Measurements from ENCODE around the gene SEC14L2.
A peak's percentile ranks its signal among the peaks of the same experiment; 100 is the strongest.
"Not testable (repeated sequence)": the region's sequence is repeated elsewhere in the genome, so short reads cannot be mapped to it uniquely, and the experiment has no call there.

Gene SEC14L2

GRCh38 chr22:30392661-30393321 lies 4.0 kb upstream of the SEC14L2 start:
- no peaks in the 10 kb centered on the region for H3K9me3 Mint-ChIP-seq (ENCODE audit: low read depth)
- H3K4me3 Mint-ChIP-seq: no peak overlapping the region
- no peaks in the 10 kb centered on the region for H3K36me3 Mint-ChIP-seq
- H3K4me1 Mint-ChIP-seq (ENCODE audit: low read depth): peaks cover 45% of the 10 kb centered on the region
- peak overlapping the region; percentile 94 for H3K27ac Mint-ChIP-seq
- no peaks in the 10 kb centered on the region for H3K27me3 Mint-ChIP-seq

- Mint-ChIP-seq H3K4me1 (ENCODE audit: low read depth) (peaks cover 50% of the 10 kb centered on the region), H3K9me3 (ENCODE audit: low read depth) (no peaks in the 10 kb centered on the region), H3K4me3 (no peak overlapping the region), H3K36me3 (no peaks in the 10 kb centered on the region), H3K27me3 (no peaks in the 10 kb centered on the region), H3K27ac (peak overlapping the region; percentile 5)
Observed at GRCh38 chr22:30393322-30393680, 3.5 kb upstream of the SEC14L2 start.

DNA sequence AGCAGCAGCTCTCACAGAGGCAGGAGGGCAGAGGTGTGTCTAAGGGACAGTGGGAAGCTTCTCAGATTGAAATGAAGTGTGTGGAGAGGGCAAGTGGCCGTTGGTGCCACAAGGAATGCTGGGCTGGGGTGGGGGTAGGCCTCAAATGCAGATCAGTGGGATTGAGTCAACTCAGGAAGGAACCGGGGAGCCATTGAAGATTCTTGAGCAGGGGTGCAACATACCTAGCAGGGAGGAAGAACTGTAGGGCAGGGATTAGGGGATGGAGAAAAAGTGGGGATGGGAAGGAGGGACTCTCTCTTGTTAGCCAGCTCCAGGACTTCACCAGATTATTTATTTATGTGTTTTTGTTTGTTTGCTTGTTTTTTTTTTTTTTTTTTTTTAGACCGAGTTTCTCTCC lies 2.9 kb upstream of the SEC14L2 start:
- Mint-ChIP-seq H3K4me3 (peak overlapping the region; percentile 13), H3K4me1 (ENCODE audit: low read depth) (peaks cover 56% of the 10 kb centered on the region), H3K9me3 (ENCODE audit: low read depth) (no peaks in the 10 kb centered on the region), H3K36me3 (no peaks in the 10 kb centered on the region), H3K27ac (no peak overlapping the region), H3K27me3 (no peaks in the 10 kb centered on the region)

DNA sequence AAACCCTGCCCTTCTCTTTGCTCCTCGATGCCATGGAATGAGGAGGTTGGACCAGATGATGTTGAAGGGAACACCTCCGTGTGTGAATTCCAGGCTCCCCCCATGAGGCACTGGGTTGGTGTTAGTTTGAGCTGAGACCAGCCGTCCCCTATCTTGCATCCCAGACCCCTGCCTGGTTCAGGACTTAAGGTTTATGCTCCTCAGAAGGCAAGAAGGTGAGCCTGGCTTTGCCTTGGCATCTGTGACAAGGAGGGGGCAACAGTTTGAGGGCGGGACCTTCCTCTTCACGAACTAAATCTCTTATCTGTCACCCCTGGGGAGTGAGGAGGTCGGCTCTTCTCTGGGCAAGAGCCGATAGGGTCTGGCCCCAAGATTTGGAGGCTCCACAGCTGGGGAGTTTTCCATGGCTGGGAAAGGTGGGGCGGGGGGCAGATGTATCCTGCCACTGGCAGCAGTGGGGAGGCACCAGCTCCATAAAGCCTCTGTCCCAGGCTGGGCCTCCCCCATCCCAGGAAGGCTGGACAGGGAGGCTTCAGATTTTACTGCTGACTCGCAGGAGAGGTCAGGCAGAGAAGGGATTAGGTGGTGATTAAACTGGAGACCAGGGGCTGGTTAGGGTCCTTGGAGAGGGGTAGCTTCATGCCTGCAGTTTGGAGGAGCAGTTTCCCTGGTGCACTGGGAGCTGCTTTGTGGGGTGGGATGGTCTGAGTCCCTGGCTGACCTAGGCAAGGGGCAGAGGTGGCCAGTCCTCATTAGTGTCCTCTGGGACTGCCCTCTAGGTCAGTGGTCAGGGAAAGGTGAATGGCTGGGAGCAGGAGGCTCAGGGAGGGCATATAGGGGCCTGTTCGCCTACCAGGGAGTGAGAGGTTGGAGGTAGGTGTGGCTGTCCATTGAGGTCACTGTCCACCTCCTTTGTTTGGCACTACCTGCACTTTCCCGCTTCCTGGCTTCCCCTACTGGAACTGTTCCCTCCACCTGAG lies 1.1 kb downstream of the SEC14L2 start:
- H3K4me3 Mint-ChIP-seq: peak overlapping the region; percentile 89
- no peaks in the 10 kb centered on the region for H3K9me3 Mint-ChIP-seq (ENCODE audit: low read depth)
- H3K27me3 Mint-ChIP-seq: no peaks in the 10 kb centered on the region
- peak overlapping the region; percentile 61 for H3K27ac Mint-ChIP-seq
- no peaks in the 10 kb centered on the region for H3K36me3 Mint-ChIP-seq
- peaks cover 40% of the 10 kb centered on the region for H3K4me1 Mint-ChIP-seq (ENCODE audit: low read depth)

DNA sequence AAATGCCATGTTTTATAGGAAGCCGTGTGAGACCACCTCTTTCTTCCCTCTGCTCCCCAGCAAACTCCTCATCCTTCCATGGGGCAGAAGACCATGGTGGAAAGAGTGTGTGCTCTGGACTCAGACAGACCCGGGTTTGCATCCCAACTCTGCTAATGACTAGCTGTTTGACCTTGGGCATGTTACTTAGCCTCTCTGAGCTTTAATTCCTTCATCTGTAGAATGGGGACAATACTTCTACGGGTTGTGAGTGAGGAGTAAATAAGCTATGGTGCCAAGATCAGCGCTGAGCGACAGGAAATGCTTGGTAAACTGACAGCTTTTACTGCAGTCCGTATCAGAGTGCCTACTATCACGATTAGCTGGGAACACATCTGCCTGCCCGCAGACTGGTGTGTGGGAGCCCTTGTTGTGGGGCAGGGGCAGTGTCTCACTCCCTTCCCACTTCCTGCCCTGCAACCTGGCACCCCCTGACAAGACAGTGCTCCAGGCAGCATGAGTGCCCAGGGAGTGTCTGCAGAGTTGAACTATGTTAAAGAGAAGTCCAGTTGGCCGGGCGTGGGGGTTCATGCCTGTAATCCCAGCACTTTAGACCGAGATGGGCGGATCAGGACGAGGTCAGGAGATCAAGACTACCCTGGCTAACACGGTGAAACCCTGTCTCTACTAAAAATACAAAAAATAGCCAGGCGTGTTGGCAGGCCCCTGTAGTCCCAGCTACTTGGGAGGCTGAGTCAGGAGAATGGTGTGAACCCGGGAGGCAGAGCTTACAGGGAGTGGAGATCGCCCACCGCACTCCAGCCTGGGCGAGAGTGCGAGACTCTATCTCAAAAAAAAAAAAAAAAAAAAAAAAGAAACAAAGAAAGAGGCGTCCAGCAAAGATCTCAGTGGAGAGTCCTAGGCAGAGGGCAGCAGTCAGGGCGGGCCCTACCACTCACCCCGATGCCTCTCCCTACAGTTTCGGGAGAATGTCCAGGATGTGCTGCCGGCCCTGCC lies 2.2 kb downstream of the SEC14L2 start:
- no peaks in the 10 kb centered on the region for H3K27me3 Mint-ChIP-seq
- H3K9me3 Mint-ChIP-seq (ENCODE audit: low read depth): no peaks in the 10 kb centered on the region
- H3K4me1 Mint-ChIP-seq (ENCODE audit: low read depth): peaks cover 33% of the 10 kb centered on the region
- peaks cover under 1% of the 10 kb centered on the region for H3K36me3 Mint-ChIP-seq
- peak overlapping the region; percentile 61 for H3K27ac Mint-ChIP-seq
- H3K4me3 Mint-ChIP-seq: peak overlapping the region; percentile 89

GRCh38 chr22:30399718-30400117 lies 2.9 kb downstream of the SEC14L2 start:
- Mint-ChIP-seq H3K4me3 (no peak overlapping the region), H3K36me3 (peaks cover 2% of the 10 kb centered on the region), H3K4me1 (ENCODE audit: low read depth) (peaks cover 32% of the 10 kb centered on the region), H3K27me3 (no peaks in the 10 kb centered on the region), H3K9me3 (ENCODE audit: low read depth) (no peaks in the 10 kb centered on the region), H3K27ac (no peak overlapping the region)

DNA sequence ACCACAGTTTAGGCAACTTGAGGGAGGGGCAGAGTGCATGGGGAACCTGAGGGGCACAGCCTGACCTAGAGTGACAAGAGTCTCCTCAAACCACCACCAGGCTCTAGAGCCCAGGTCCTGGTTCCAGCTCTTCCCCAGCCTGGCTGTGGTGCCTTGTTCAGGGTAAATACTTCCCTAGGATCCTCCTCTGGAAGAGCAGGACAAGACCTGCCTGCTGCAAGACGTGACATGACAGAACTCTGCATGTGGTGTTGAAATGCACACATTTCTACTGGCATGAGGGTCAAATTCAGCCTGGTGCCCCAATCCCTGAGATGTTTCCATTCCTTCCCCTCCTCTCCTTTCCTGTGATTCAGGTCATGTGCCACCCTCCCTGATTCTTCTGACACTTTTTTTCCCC lies 3.3 kb downstream of the SEC14L2 start:
- no peak overlapping the region for H3K4me3 Mint-ChIP-seq
- peaks cover 2% of the 10 kb centered on the region for H3K36me3 Mint-ChIP-seq
- H3K27me3 Mint-ChIP-seq: no peaks in the 10 kb centered on the region
- H3K27ac Mint-ChIP-seq: no peak overlapping the region
- H3K4me1 Mint-ChIP-seq (ENCODE audit: low read depth): peaks cover 31% of the 10 kb centered on the region
- H3K9me3 Mint-ChIP-seq (ENCODE audit: low read depth): no peaks in the 10 kb centered on the region

DNA sequence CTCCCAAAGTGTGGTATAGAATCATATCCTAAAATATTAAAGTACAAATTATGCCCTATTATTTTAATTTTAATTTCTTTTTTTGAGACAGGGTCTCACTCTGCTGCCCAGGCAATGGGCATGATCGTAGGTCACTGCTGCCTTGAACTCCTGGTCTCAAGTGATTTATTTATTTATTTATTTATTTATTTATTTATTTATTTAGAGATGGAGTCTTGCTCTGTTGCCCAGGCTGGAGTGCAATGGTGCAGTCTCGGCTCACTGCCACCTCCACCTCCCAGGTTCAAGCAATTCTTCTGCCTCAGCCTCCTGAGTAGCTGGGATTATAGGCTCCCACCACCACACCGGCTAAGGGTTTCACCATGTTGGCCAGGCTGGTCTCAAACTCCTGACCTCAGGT lies 4.2 kb downstream of the SEC14L2 start:
- not testable (repeated sequence) for H3K4me3 Mint-ChIP-seq; H3K36me3 Mint-ChIP-seq; H3K27me3 Mint-ChIP-seq; H3K9me3 Mint-ChIP-seq (ENCODE audit: low read depth); H3K27ac Mint-ChIP-seq
- H3K4me1 Mint-ChIP-seq (ENCODE audit: low read depth): peaks cover 27% of the 10 kb centered on the region

DNA sequence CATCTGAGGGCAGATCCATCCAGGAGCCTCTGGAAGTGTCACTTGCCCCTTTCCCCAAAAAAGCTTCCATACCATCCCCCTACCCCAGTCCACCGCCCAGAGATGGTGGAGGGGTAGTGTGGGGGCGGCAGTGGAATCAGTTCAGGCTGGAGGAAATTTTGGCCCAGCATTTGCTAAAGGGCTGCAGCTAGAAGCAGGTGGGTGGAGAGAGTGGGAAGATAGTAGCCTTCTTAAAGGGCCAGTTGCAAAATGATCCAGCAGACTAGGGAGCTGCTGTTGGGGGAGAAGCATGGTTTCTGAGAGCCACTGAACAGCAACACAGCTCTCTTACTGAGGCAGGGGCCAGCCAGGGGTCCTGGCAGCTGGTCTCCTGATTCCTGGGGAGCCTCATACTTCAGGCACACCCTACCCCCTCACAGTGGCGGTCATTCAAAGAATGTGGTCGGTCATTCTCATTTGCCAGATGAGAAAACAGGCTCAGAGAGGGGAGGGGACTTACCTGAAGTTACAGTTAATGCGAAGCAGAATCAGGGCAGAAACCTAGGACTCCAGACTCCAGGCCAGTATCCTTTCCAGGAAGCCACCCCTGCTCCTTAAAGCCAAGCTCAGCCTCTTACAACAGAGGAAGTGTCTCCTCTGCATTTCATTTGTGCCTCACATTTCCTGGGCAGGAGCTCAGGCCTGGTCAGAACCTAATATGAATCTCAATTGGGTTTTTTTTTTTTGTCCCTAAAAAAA lies 5.4 kb downstream of the SEC14L2 start:
- peak overlapping the region; percentile 46 for H3K27ac Mint-ChIP-seq
- no peak overlapping the region for H3K4me3 Mint-ChIP-seq
- no peaks in the 10 kb centered on the region for H3K9me3 Mint-ChIP-seq (ENCODE audit: low read depth)
- no peaks in the 10 kb centered on the region for H3K27me3 Mint-ChIP-seq
- peaks cover 19% of the 10 kb centered on the region for H3K4me1 Mint-ChIP-seq (ENCODE audit: low read depth)
- peaks cover 2% of the 10 kb centered on the region for H3K36me3 Mint-ChIP-seq

DNA sequence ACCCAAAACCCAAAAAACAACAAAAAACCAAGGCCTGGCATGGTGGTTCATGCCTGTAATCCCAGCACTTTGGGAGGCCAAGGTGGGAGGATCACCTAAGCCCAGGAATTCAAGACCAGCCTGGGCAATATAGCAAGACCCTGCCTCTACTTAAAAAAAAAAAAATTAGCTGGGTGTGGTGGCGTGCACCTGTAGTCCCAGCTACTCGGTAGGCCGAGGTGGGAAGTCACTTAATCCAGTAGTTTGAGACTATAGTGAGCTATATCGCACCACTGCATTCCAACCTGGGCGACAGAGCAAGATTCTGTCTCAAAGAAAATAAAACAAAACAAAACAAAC lies 5.9 kb downstream of the SEC14L2 start:
- peaks cover 15% of the 10 kb centered on the region for H3K4me1 Mint-ChIP-seq (ENCODE audit: low read depth)
- H3K27me3 Mint-ChIP-seq; H3K36me3 Mint-ChIP-seq; H3K9me3 Mint-ChIP-seq (ENCODE audit: low read depth); H3K4me3 Mint-ChIP-seq; H3K27ac Mint-ChIP-seq: not testable (repeated sequence)

GRCh38 chr22:30404307-30404706 lies 7.5 kb downstream of the SEC14L2 start:
- no peaks in the 10 kb centered on the region for H3K27me3 Mint-ChIP-seq
- peaks cover 2% of the 10 kb centered on the region for H3K36me3 Mint-ChIP-seq
- H3K9me3 Mint-ChIP-seq (ENCODE audit: low read depth): no peaks in the 10 kb centered on the region
- H3K4me1 Mint-ChIP-seq (ENCODE audit: low read depth): peaks cover 1% of the 10 kb centered on the region
- no peak overlapping the region for H3K4me3 Mint-ChIP-seq
- no peak overlapping the region for H3K27ac Mint-ChIP-seq

DNA sequence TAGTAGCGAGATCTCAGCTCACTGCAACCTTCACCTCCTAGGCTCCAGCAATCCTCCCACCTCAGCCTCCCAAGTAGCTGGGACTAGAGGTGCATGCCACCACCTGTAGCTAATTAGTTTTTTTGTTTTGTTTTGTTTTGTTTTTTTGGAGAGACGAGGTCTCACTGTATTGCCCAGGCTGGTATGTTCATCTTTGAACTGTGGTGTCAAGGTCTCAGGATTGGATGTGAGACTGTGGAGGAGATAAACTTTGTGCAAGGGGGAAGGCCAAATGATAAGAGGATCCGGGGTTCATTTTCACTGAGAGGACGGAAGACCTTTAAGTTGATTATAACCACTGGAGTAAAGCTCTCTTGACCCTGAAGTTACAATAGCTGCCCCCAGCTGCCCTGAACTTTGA lies 8.9 kb downstream of the SEC14L2 start:
- no peaks in the 10 kb centered on the region for H3K27me3 Mint-ChIP-seq
- H3K4me1 Mint-ChIP-seq (ENCODE audit: low read depth): no peaks in the 10 kb centered on the region
- no peak overlapping the region for H3K4me3 Mint-ChIP-seq
- H3K27ac Mint-ChIP-seq: no peak overlapping the region
- no peaks in the 10 kb centered on the region for H3K9me3 Mint-ChIP-seq (ENCODE audit: low read depth)
- peaks cover 2% of the 10 kb centered on the region for H3K36me3 Mint-ChIP-seq

- Mint-ChIP-seq H3K36me3 (peaks cover 2% of the 10 kb centered on the region), H3K4me3 (no peak overlapping the region), H3K27ac (no peak overlapping the region), H3K4me1 (ENCODE audit: low read depth) (peaks cover 6% of the 10 kb centered on the region), H3K27me3 (no peaks in the 10 kb centered on the region), H3K9me3 (ENCODE audit: low read depth) (no peaks in the 10 kb centered on the region)
Observed at GRCh38 chr22:30406400-30406799, 9.6 kb downstream of the SEC14L2 start.

GRCh38 chr22:30408388-30409102 lies 11.7 kb downstream of the SEC14L2 start:
- no peak overlapping the region for H3K27ac Mint-ChIP-seq
- H3K4me1 Mint-ChIP-seq (ENCODE audit: low read depth): peaks cover 19% of the 10 kb centered on the region
- H3K4me3 Mint-ChIP-seq: no peak overlapping the region
- H3K36me3 Mint-ChIP-seq: peaks cover 4% of the 10 kb centered on the region
- H3K27me3 Mint-ChIP-seq: no peaks in the 10 kb centered on the region
- H3K9me3 Mint-ChIP-seq (ENCODE audit: low read depth): no peaks in the 10 kb centered on the region

Measured in activated naive CD8-positive, alpha-beta T cell (primary cell).